H1 (cell line): ENCODE results near the gene PTER. TPM values are rescaled to one million over a fixed set of nuclear protein-coding genes. Genes with fewer than 3 reads are reported as not detected.

Experiments used
- CTCF ChIA-PET: fragments of 300-600 bp; sonication (Branson Sonifier 250); formaldehyde crosslinking; loops from one replicate; lab custom pipeline; 2021; ENCODE audit not compliant: partially characterized antibody; lab: Charles Lee
- POLR2A ChIA-PET: fragments of 300-600 bp; sonication (Branson Sonifier 250); formaldehyde crosslinking; loops from one replicate; lab custom pipeline; 2021; ENCODE audit warnings: inconsistent platforms; ENCODE audit not compliant: partially characterized antibody; lab: Charles Lee
- DNase-seq, 2 experiments: peaks; one replicate each; pipeline versions ENCODE4 v3.0.0 to v3.0.0-alpha.2; 2010 to 2022; ENCODE audit warnings: low spot score in 2 of 2, low read depth in 1 of 2, mixed read lengths in 1 of 2
- FAIRE-seq: peaks from 2 replicates; lab custom pipeline; 2011; peaks lifted over from hg19 to GRCh38; lab: Jason Lieb, UNC
- H2AFZ ChIP-seq: 2 replicates; pipeline ENCODE4 v1.8.1; 2012; ENCODE audit warnings: low read length, inconsistent platforms
- H2AK5ac ChIP-seq: 2 replicates; pipeline ENCODE4 v1.6.1; 2013; ENCODE audit warnings: low read depth, low read length
- H2BK120ac ChIP-seq: replicated peaks from 2 replicates; pipeline ENCODE3; 2013; ENCODE audit warnings: low read depth, low read length, inconsistent platforms
- H2BK12ac ChIP-seq: 2 replicates; pipeline ENCODE4 v1.6.1; 2013; ENCODE audit warnings: low read depth, low read length
- H2BK15ac ChIP-seq: 2 replicates; pipeline ENCODE4 v1.6.1; 2013; ENCODE audit warnings: low read length
- H2BK20ac ChIP-seq: 2 replicates; pipeline ENCODE4 v1.6.1; 2013; ENCODE audit warnings: low read length
- H2BK5ac ChIP-seq: 2 replicates; pipeline ENCODE4 v1.6.1; 2013; ENCODE audit warnings: low read depth, low read length
- H3K14ac ChIP-seq: 2 replicates; pipeline ENCODE4 v1.6.1; 2013; ENCODE audit warnings: inconsistent platforms; ENCODE audit not compliant: insufficient read length
- H3K18ac ChIP-seq: 2 replicates; pipeline ENCODE4 v1.6.1; 2013; ENCODE audit warnings: low read length; ENCODE audit errors: extremely low read depth
- H3K23ac ChIP-seq: 2 replicates; pipeline ENCODE4 v1.6.1; 2013; ENCODE audit warnings: inconsistent platforms; ENCODE audit not compliant: insufficient read length
- H3K23me2 ChIP-seq: 2 replicates; pipeline ENCODE4 v1.6.1; 2013; ENCODE audit warnings: low read depth, low read length
- H3K27ac ChIP-seq: 2 replicates; pipeline ENCODE4 v1.6.1; 2011; ENCODE audit warnings: low read depth, low read length, inconsistent platforms
- H3K27me3 ChIP-seq, 4 experiments: replicated peaks in 1 of 4; 1 replicate in 1 of 4; 2 replicates in 3 of 4; pipeline versions ENCODE4 v1.6.1 to v1.8.1; 2011 to 2013; ENCODE audit warnings: low read length in 3 of 4, mild to moderate bottlenecking in 3 of 4, inconsistent platforms in 2 of 4, mixed read lengths in 2 of 4, moderate library complexity in 1 of 4; ENCODE audit not compliant: control insufficient read depth in 3 of 4, insufficient read depth in 3 of 4; ENCODE audit errors: extremely low read depth in 1 of 4
- H3K36me3 ChIP-seq, 4 experiments: 2 replicates each; pipeline versions ENCODE4 v1.6.1 to v1.8.1; 2011 to 2013; ENCODE audit warnings: mild to moderate bottlenecking in 4 of 4, low read length in 3 of 4, moderate library complexity in 2 of 4, control low read depth in 1 of 4, inconsistent platforms in 1 of 4; ENCODE audit not compliant: insufficient read depth in 4 of 4, control insufficient read depth in 2 of 4
- H3K4ac ChIP-seq: replicated peaks from 2 replicates; pipeline ENCODE3; 2013; ENCODE audit warnings: low read length, low read depth, mixed read lengths, inconsistent platforms; ENCODE audit not compliant: insufficient read length
- H3K4me1 ChIP-seq, 4 experiments: replicated peaks in 1 of 4; 1 replicate in 1 of 4; 2 replicates in 3 of 4; pipeline versions ENCODE4 v1.6.1 to v1.8.1; 2011 to 2013; ENCODE audit warnings: low read length in 3 of 4, inconsistent platforms in 2 of 4, mixed read lengths in 1 of 4; ENCODE audit not compliant: insufficient read depth in 4 of 4, control insufficient read depth in 3 of 4
- H3K4me2 ChIP-seq, 2 experiments: 2 replicates each; pipeline versions ENCODE4 v1.6.1 to v1.8.1; 2011 to 2013; ENCODE audit warnings: low read depth in 2 of 2, low read length in 2 of 2, control low read depth in 1 of 2, inconsistent platforms in 1 of 2, mild to moderate bottlenecking in 1 of 2; ENCODE audit not compliant: insufficient read depth in 1 of 2
- H3K4me3 ChIP-seq, 4 experiments: fragments of 200-600, 300-600 bp in 1 of 4; sonication (generic), shearing (Covaris generic), sonication (Bioruptor Twin) in 1 of 4; 2 replicates each; pipeline versions ENCODE4 v1.5.1 to v1.8.1; 2011 to 2016; ENCODE audit warnings: low read length in 4 of 4, low read depth in 3 of 4, control low read depth in 2 of 4, inconsistent platforms in 2 of 4, mild to moderate bottlenecking in 2 of 4, mixed read lengths in 1 of 4, moderate library complexity in 1 of 4; ENCODE audit not compliant: insufficient read depth in 2 of 4; ENCODE audit errors: extremely low read depth in 1 of 4
- H3K56ac ChIP-seq: replicated peaks from 2 replicates; pipeline ENCODE3; 2013; ENCODE audit warnings: low read depth, mild to moderate bottlenecking, mixed read lengths, low read length, inconsistent platforms; ENCODE audit not compliant: insufficient read length
- H3K79me1 ChIP-seq: 2 replicates; pipeline ENCODE4 v1.6.1; 2013; ENCODE audit warnings: low read depth, low read length, control low read depth
- H3K79me2 ChIP-seq, 2 experiments: 2 replicates each; pipeline versions ENCODE4 v1.6.1 to v1.8.1; 2012 to 2013; ENCODE audit warnings: low read length in 2 of 2, mild to moderate bottlenecking in 2 of 2, inconsistent platforms in 1 of 2; ENCODE audit not compliant: insufficient read depth in 2 of 2, control insufficient read depth in 1 of 2
- H3K9ac ChIP-seq, 4 experiments: replicated peaks in 1 of 4; 1 replicate in 1 of 4; 2 replicates in 3 of 4; pipeline versions ENCODE4 v1.6.1 to v1.8.1; 2011 to 2013; ENCODE audit warnings: low read depth in 3 of 4, low read length in 3 of 4, control low read depth in 2 of 4, mild to moderate bottlenecking in 2 of 4, moderate library complexity in 2 of 4, inconsistent platforms in 1 of 4; ENCODE audit errors: extremely low read depth in 1 of 4
- H3K9me3 ChIP-seq, 2 experiments: 2 replicates each; pipeline versions ENCODE4 v1.6.1 to v1.8.1; 2012 to 2013; ENCODE audit warnings: mild to moderate bottlenecking in 2 of 2, moderate library complexity in 2 of 2, control low read depth in 1 of 2, inconsistent platforms in 1 of 2, low read depth in 1 of 2, low read length in 1 of 2, mixed read lengths in 1 of 2; ENCODE audit not compliant: insufficient read depth in 2 of 2
- H4K20me1 ChIP-seq, 2 experiments: replicated peaks in 1 of 2; 2 replicates each; pipeline versions ENCODE3 to v1.8.1; 2011 to 2013; ENCODE audit warnings: inconsistent platforms in 2 of 2, low read length in 2 of 2, mild to moderate bottlenecking in 1 of 2; ENCODE audit not compliant: insufficient read depth in 2 of 2, control insufficient read depth in 1 of 2
- H4K5ac ChIP-seq: 2 replicates; pipeline ENCODE4 v1.6.1; 2013; ENCODE audit warnings: low read length, low read depth, mixed read lengths, inconsistent platforms; ENCODE audit not compliant: insufficient read length
- H4K8ac ChIP-seq: 2 replicates; pipeline ENCODE4 v1.8.0; 2013; ENCODE audit warnings: mild to moderate bottlenecking, moderate library complexity, low read length, inconsistent platforms; ENCODE audit not compliant: insufficient read depth; ENCODE audit errors: extremely low read depth
- H4K91ac ChIP-seq: replicated peaks from 2 replicates; pipeline ENCODE3; 2013; ENCODE audit warnings: low read length, mixed read lengths, inconsistent platforms; ENCODE audit not compliant: insufficient read length
- EZH2 ChIP-seq: fragments of 200-600 bp; sonication (generic); IDR thresholded peaks from 2 replicates; pipeline ENCODE4 v1.7.1; 2012; ENCODE audit warnings: low read depth, mild to moderate bottlenecking, moderate library complexity, low read length, inconsistent platforms; ENCODE audit not compliant: severe bottlenecking
- WGBS, 2 experiments: shearing (Covaris generic) in 1 of 2; methylation state at CpG; one replicate each; pipeline versions ENCODE4 v1.1.6 to v1.1.7; 2013 to 2015; ENCODE audit warnings: low lambda C conversion rate in 2 of 2, mixed read lengths in 2 of 2, inconsistent platforms in 1 of 2, low coverage in 1 of 2, missing lambda C conversion rate in 1 of 2; ENCODE audit not compliant: insufficient replicate concordance in 2 of 2, insufficient coverage in 1 of 2, insufficient read length in 1 of 2; ENCODE audit errors: extremely low coverage in 1 of 2, missing lambda C conversion rate in 1 of 2; 5-methylcytosine and 5-hydroxymethylcytosine counted together
- polyA plus RNA-seq, 7 experiments: library from polyadenylated mRNA; depleted of rRNA in 3 of 7; stranded (reverse) in 5 of 7; unstranded in 2 of 7; fragments of >200 nt in 5 of 7; fragments of 200-250 nt in 2 of 7; gene quantifications; 1 replicate in 5 of 7; 2 replicates in 1 of 7; 4 replicates in 1 of 7; pipeline versions ENCODE4 v1.2.1 to v1.2.3, GENCODE V29; 2011 to 2013; ENCODE audit warnings: missing spikeins in 2 of 7, mixed read lengths in 2 of 7
- total RNA-seq: library from RNA; stranded (reverse); fragmentation: NEBNext Ultra II Directional; extraction: Animal tissue kit (Norgen Biotek cat#: 25700); gene quantifications from 2 replicates; pipeline ENCODE4 v1.2.1, GENCODE V29; 2021

PTER gene
- total and polyA plus RNA-seq, 2 of the 8 experiments (the other 6 are each of a cell fraction or from before 2014, with no cell fraction given): 4.4 to 7.8 TPM

DNA sequence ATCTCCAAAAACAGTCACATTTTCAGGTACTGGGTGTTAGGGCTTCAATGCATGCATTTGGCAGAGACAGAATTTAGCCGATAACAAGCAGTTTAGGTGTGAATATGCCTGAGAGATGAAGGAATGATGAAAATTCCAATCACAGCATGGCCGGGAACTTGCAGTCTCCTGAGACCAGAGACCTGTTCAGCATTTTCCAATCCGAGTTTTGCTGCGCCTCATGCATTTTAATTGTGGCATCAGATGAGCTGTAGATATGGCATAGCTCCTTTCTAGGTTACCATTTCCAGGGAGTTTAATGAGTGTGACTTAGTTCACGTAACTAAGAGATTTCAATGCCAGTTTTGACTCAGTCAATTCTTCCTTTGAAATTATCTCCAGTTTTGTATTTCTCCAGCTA is 99.3 kb downstream of the PTER start:
- Histone ChIP-seq H3K4me3 (no peak overlapping the region), H3K14ac (no peak overlapping the region), H2BK12ac (no peak overlapping the region), H3K27ac (no peak overlapping the region), H3K23me2 (no peaks in the 10 kb centered on the region), H3K9me3 (no peaks in the 10 kb centered on the region), H2BK5ac (no peak overlapping the region), H3K9ac (no peak overlapping the region), H2AK5ac (no peak overlapping the region), H2BK20ac (no peak overlapping the region), H4K91ac (no peak overlapping the region), H3K23ac (no peak overlapping the region), H3K36me3 (no peaks in the 10 kb centered on the region), H3K4ac (no peak overlapping the region), H3K79me2 (no peaks in the 10 kb centered on the region), H3K56ac (no peak overlapping the region), H2BK15ac (no peak overlapping the region), H2BK120ac (no peak overlapping the region), H3K18ac (no peak overlapping the region), H4K8ac (no peak overlapping the region), H4K5ac (no peak overlapping the region), H3K4me2 (no peak overlapping the region), H2AFZ (no peak overlapping the region), H3K27me3 (0 out of 7 replicates have a peak, but pooled peaks cover 0 to 2% (median 0%) of the 10 kb centered on the region in 4 experiments), H4K20me1 (no peaks in the 10 kb centered on the region), H3K79me1 (no peaks in the 10 kb centered on the region), H3K4me1 (no peaks in the 10 kb centered on the region)
- DNase-seq: no peak
- ChIA-PET POLR2A (no interaction called here), CTCF (interaction anchor here (1.0 to 1.7 kb wide), 3 partner anchors 8 to 38 kb away, joined by 3 to 7 read pairs (median 4); no protein-coding TSS in a partner anchor)
- FAIRE-seq: peak; percentile 28
- WGBS, 2 experiments: 94% methylated on average over 5 of the region's 5 CpGs; no CpG with 5 or more reads in 1 of the 2 experiments
- TF ChIP-seq EZH2: no peak
